KG1 (cell line): ENCODE data around the gene DDAH2.

Experiments
- DNase-seq: peaks from one replicate; lab custom pipeline; 2025; lab: John Stamatoyannopoulos, UW

DDAH2 gene

GRCh38 chr6:31760790-31761189, 31.7 kb upstream of the DDAH2 start:
- DNase-seq, result no peak

GRCh38 chr6:31758281-31758680, 29.2 kb upstream of the DDAH2 start:
- DNase-seq, result no peak

DNA sequence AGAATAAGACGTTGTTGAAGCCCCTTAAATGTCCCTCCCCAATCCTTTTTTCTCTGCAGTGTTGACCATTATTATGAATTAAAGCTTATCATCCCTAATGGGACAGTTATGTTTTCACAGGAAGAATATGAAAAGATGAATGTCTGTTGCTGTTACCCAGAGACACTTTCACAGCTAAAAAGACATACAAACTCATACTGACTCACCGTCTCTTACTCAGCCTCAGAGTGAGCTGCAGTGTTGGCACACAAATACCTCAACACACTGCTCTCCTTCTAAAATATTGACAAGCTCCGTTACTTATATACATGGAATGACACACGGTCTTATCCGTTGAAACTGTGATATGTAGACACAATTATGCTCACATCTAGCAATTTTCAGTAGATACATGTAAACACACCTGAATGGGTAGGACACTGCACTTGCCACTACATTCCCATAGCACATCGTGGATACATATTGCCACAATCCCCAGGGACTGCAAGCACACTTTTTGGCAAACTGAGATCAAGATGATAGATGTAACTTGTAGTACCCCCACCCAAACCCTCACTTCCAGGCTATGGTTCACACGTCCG, 23.7 kb upstream of the DDAH2 start:
- no peak for DNase-seq

DNA sequence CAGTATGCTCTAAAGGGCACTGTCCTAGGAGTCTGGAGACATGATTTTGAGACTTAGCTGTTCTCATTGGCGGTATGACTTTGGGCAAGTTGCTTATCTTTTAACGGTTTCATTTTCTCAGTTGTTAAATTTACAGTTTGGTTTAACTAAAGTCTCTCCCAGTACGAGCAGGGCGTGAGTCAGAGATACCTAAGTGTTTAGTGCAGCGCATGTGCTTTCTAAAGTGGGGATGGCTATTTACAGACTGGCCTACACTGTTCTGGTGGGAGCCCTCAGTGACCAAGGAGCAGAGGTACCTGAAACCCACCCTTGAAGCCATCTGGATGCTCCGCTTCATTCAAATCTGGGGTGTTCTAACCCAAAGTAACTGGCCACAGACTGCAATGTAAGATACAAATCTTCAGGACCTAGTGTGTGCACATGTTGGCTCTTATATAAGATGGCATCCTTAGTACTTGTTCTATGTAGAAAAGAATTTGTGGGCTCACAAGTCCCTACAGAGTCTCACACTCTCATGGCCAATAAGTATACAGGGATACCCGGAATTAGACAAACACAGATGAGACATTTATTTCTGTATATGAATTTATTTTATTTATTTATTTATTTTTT, 21.4 kb upstream of the DDAH2 start:
- no peak for DNase-seq

DNA sequence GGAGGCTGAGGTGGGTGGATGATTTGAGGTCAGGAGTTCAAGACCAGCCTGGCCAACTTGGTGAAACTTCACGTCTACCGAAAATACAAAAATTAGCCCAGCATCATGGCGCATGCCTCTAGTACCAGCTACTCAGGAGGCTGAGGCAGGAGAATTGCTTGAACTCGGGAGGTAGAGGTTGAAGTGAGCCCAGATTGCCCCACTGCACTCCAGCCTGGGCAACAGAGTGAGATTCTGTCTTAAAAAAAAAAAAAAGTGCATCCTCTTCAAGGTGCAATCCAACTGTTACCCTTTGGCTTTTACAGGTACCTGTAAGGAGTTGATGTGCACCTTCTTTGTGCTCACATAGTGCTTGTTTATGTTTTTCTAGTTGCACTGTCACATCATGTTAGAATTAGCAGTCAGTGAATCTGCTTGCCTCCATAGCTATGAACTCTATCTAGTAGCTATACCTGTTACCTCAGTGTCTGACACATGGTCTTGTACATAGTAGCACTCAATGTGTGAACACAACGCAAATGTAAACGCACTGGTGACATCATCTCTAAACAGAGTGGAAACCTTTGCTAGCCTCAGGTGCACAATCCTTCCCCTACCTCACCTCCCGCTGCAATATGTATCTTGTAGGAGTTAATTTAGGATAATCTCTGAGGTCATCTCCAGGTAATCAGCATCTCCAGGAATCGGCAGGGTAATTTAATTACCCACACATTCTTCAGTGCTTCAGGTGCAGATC, 20.4 kb upstream of the DDAH2 start:
- DNase-seq, result no peak

- no peak for DNase-seq
Measured at GRCh38 chr6:31744422-31744821, 15.3 kb upstream of the DDAH2 start.

DNA sequence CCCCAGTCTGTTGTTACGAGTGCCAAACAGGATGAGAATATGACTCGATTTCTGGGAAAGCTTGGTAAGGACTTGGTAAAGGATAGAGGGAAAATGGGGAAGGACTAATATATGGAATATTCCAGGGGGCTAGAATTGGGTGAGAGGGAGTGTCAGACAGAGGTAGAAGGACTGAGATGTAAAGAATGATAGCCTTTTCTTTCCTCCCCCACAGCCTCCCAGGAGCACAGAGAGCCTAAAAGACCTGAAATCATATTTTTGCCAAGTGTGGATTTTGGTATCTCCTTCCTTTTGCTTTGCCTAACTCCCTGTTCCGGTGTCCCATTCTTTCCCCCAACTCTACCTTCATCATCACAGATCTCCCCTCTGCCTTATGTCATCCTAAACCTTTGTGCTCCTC, 13.8 kb upstream of the DDAH2 start:
- DNase-seq, result no peak

DNA sequence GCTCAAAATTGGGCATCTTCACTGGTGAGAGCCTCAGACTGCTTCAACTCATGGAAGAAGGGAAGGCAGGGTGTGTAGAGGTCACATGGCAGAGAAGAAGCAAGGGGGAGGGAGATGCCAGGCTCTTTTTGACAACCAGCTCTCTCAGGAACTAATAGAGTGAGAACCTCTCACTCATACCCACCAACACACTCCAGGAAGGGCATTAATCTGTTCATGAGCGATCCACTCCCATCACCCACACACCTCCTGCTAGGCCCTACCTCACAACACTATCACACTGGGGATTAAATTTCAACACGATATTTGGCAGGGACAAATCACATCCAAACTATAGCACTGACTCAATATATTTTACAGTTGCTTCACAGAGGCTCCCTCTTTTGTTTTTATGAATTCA, 12.7 kb upstream of the DDAH2 start:
- DNase-seq, result no peak

DNA sequence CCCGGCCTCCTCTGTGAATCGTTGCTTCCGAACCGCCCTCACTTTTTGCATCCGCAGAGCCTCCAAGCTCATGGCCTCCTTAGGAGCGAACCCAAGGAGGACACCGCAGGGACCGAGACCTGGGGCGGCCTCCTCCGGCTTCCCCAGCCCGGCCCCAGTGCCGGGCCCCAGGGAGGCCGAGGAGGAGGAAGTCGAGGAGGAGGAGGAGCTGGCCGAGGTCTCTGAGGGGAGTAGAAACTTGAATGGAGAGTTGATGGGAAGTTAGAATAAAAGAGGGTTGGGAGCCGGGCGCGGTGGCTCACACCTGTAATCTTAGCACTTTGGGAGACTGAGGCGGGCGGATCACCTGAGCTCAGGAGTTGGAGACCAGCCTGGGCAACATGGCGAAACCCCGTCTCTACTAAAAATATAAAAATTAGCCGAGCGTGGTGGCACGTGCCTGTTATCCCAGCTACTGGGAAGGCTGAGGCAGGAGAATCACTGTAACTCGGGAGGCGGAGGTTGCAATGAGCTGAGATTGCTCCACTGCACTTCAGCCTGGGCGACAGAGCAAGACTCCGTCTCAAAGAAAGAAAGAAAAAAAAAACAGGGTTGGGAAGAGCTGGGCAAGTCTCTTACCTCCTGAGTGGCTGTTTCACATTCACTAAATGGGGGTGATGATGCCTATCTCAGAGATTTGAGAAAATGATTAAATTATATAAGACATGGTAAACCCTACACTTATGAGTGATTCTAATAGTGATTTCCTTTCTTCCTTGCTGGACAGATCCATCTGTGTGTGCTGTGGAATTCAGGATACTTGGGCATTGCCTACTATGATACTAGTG, 11.5 kb upstream of the DDAH2 start:
- DNase-seq, result no peak

DNA sequence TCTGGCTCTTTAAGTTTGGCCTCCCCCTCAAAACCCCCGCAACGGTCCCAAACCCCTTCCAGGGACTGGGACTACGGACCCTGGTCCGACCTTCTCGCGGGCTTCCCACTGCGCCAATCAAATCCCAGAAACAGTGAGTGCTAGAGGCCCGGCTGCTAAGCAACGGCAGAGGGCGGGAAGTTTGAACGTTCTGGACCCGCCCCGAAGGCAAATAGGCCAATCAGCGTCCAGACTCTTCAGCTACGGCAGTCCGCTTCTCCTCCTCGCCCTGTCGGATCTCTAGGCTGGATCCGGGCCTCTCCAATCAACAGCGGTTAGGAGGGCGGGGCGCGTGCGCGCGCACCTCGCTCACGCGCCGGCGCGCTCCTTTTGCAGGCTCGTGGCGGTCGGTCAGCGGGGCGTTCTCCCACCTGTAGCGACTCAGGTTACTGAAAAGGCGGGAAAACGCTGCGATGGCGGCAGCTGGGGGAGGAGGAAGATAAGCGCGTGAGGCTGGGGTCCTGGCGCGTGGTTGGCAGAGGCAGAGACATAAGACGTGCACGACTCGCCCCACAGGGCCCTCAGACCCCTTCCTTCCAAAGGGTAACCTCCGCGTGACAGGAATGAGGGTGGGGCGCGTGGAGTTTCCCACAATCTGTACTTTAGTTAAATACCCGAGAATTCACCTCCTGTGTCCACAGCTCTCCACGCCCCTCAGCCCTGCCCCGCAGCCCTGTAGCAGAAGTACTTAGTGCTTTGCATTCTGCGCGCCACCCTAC, 10.7 kb upstream of the DDAH2 start, which contains the start of gene MSH5:
Gene MSH5, plus strand, starts transcription at position 367 of the 758 bp plus-strand sequence. CDS start 462 bp downstream, outside the sequence.
- DNase-seq, result peak; percentile 97

DNA sequence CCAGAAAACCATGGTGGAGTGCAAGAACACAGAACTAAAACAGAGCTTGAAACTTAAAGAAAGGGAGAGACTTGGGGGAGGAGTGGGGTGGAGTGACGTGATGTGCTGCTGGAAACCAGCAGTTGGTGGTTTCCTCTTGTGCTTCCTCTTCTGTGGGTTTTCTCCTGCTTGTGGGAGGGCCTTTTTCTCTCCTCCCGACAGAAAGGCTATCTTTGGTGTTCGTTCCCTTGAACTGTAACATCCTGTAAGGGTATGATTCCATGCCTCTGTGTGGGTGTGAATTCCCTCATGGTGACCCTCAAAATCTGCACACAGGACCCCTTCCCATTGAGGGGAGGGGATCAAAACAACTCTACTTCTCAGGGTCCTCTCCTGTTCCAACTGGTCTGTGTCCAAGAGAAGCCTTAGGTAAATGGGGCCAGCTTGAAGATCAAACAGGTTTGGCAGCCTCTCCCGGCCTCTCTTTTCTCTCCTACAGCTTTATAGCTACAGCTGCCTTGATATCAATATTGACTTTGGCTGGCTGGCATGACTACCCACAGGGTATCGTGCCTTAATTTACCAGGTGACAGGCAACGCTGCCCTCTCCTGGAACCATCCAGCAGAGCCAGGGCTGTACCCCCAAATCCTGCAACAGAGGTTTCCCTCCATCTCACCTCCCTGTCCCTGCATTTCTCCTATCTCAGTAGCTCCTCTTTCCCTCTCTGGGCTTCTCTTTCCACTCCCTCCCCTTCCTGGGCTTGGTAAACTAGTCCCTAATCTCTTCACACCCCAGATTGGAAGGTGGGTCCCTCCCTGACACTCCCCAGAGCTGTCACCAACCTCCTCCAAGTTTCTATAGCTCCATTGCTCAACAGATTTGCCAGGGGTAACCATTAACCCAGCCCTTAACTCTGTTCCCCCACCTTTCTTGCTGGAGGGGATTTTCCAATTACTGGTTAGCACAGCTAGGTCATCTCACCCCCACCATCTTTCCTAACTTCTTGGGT, 9.2 kb upstream of the DDAH2 start:
- peak; percentile 89 for DNase-seq

- peak; percentile 84 for DNase-seq
Measured at GRCh38 chr6:31737315-31737990, 8.4 kb upstream of the DDAH2 start.

GRCh38 chr6:31736768-31737314, 7.7 kb upstream of the DDAH2 start:
- DNase-seq, result no peak

DNA sequence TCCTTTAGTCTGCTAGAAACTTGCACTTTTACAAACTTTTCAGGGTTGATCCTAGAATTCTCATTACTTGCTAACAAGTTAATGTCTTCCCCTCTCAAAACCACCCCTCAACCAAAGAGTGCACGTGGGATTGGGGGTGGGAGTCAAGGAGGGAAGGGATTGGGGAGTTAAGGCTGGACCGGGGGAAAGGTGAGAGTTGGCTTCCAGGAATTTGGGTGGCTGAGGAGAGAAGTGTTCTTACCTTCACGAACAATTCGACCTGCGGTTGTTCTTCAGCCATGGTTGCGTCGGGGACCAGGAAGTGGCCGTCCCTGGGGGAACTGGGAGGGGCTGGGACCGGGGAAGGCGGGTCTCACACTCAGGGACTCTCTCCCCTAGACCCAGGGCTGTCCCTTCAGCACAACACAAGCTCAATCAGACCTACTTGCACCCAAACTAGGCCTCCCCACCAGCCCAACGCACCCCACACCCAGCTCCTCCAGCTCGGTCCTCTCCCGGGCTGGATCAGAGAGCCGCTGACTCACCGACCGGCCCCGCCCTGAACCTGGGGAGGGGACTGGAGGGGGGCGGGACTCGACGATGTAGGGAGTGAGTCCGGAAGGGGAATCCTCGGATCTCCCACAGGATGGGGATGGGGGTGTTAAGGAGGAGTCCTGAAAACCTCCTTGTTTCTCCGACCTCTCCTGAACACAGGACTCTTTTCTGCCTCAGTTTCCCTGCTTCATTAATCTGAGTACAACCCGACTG, 7.1 kb upstream of the DDAH2 start, which contains the start of gene CLIC1:
Gene CLIC1, minus strand, starts transcription at position 510 of the 747 bp plus-strand sequence. Its CDS starts 230 bp downstream, at position 280.
- peak; percentile 65 for DNase-seq

- peak; percentile 57 for DNase-seq
Measured at GRCh38 chr6:31734821-31735406, 5.8 kb upstream of the DDAH2 start.

DNA sequence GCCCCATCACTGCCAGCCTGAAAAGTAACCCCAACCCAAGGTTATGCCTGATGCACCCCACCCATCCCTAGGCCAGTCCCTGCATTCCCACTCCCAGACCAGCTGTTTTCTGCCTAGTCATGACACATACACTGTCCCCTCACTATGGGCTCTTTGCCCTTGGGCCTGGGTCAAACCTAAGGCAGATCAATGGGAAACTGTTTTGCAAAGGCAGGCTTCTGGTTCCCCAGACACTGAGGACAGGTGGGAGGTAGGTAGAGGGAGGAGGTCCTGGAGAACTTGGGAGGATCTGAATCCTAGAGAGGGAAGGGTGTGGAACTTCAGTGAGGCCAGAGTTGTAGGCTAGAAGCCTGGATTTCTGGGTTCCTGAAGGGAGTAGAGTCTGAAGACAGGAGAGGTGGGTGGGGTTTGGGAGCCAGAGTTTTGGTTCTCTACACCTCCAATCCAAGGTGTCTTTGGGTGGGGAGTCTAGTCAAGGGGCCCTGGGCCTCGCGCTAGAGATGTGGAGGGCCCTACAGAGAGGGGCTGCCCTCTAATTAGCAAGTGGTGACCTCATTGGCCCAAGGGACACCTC, 5.2 kb upstream of the DDAH2 start:
- DNase-seq, result no peak

- DNase-seq, result no peak
Measured at GRCh38 chr6:31733734-31734133, 4.6 kb upstream of the DDAH2 start.

- DNase-seq, result no peak
Measured at GRCh38 chr6:31732029-31732428, 2.9 kb upstream of the DDAH2 start.
